B cell (primary cell): ENCODE data around the gene IL9. TPM values are rescaled to one million over a fixed set of nuclear protein-coding genes. Genes with fewer than 3 reads are reported as not detected.

ENCODE experiments used
- ATAC-seq: fragments of 200-7000 bp; cut with Tn5 transposase; one replicate; pipeline ENCODE4 v1.10.0; 2021; ENCODE audit warnings: low read depth, mild to moderate bottlenecking, moderate number of reproducible peaks, moderate library complexity
- CTCF ChIA-PET: fragments of 350-600 bp; sonication (Branson Sonifier 250); formaldehyde crosslinking; loops from one replicate; lab custom pipeline; 2021; ENCODE audit warnings: antibody characterized with exemption, inconsistent platforms; lab: Charles Lee
- POLR2A ChIA-PET: fragments of 350-600 bp; sonication (Branson Sonifier 250); formaldehyde crosslinking; loops from one replicate; lab custom pipeline; 2021; ENCODE audit warnings: antibody characterized with exemption; lab: Charles Lee
- DNase-seq: peaks from one replicate; pipeline ENCODE4 v3.0.0; 2013
- H2AFZ ChIP-seq: 2 replicates; pipeline ENCODE4 v1.6.1; 2012; ENCODE audit warnings: mild to moderate bottlenecking, low read depth, low read length; ENCODE audit not compliant: insufficient read depth, poor library complexity, severe bottlenecking
- H3K27ac ChIP-seq, 2 donors: 1 replicate in 1 of 2; 2 replicates in 1 of 2; pipeline ENCODE4 v1.5.1; 2012 to 2013; ENCODE audit warnings: low read length in 2 of 2, mild to moderate bottlenecking in 2 of 2, moderate library complexity in 1 of 2
- H3K27me3 ChIP-seq, 4 experiments: fragments of 200-600 bp in 1 of 4; sonication (generic) in 1 of 4; replicated peaks in 1 of 4; 1 replicate in 2 of 4; 2 replicates in 2 of 4; pipeline versions ENCODE4 v1.6.1 to v1.7.0; 2013 to 2016; ENCODE audit warnings: low read length in 3 of 4, mild to moderate bottlenecking in 2 of 4, mixed read lengths in 1 of 4, moderate library complexity in 1 of 4; ENCODE audit not compliant: insufficient read depth in 4 of 4, control insufficient read depth in 3 of 4; ENCODE audit errors: control extremely low read depth in 1 of 4
- H3K36me3 ChIP-seq, 2 experiments: replicated peaks in 1 of 2; 1 replicate in 1 of 2; 2 replicates in 1 of 2; pipeline versions ENCODE4 v1.6.1 to v1.7.1; 2013; ENCODE audit warnings: low read length in 1 of 2; ENCODE audit not compliant: insufficient read depth in 2 of 2, control insufficient read depth in 1 of 2; ENCODE audit errors: control extremely low read depth in 1 of 2, extremely low read depth in 1 of 2
- H3K4me1 ChIP-seq, 2 donors: fragments of 200-600 bp in 1 of 2; sonication (generic) in 1 of 2; 1 replicate in 1 of 2; 2 replicates in 1 of 2; pipeline versions ENCODE4 v1.5.1 to v1.6.1; 2013 to 2017; ENCODE audit warnings: low read length in 2 of 2; ENCODE audit not compliant: control insufficient read depth in 2 of 2, insufficient read depth in 2 of 2
- H3K4me2 ChIP-seq: replicated peaks from 2 replicates; pipeline ENCODE3; 2012; ENCODE audit warnings: mild to moderate bottlenecking, low read depth, low read length; ENCODE audit not compliant: poor library complexity, severe bottlenecking
- H3K4me3 ChIP-seq, 5 experiments: fragments of 200-600 bp in 1 of 5; sonication (generic) in 1 of 5; 1 replicate in 3 of 5; 2 replicates in 2 of 5; pipeline versions ENCODE4 v1.5.1 to v1.7.0; 2011 to 2016; ENCODE audit warnings: low read length in 4 of 5, mild to moderate bottlenecking in 4 of 5, low read depth in 2 of 5, control low read depth in 1 of 5, moderate library complexity in 1 of 5; ENCODE audit not compliant: insufficient read depth in 1 of 5; ENCODE audit errors: control extremely low read depth in 1 of 5, extremely low read depth in 1 of 5
- H3K79me2 ChIP-seq: fragments of 200-600 bp; sonication (generic); one replicate; pipeline ENCODE4 v1.6.0; 2016; ENCODE audit warnings: low read length; ENCODE audit not compliant: control insufficient read depth, insufficient read depth
- H3K9ac ChIP-seq: fragments of 200-600 bp; sonication (generic); 2 replicates; pipeline ENCODE4 v1.6.1; 2017; ENCODE audit warnings: mild to moderate bottlenecking, low read length, moderate library complexity
- H3K9me3 ChIP-seq, 3 donors: one replicate each; pipeline versions ENCODE4 v1.6.1 to v1.7.1; 2013; ENCODE audit warnings: low read length in 2 of 3; ENCODE audit not compliant: control insufficient read depth in 2 of 3, insufficient read depth in 1 of 3; ENCODE audit errors: control extremely low read depth in 1 of 3
- H4K20me1 ChIP-seq: 2 replicates; pipeline ENCODE4 v1.6.0; 2012; ENCODE audit warnings: mild to moderate bottlenecking, low read length; ENCODE audit not compliant: insufficient read depth, control insufficient read depth, poor library complexity, severe bottlenecking
- H3K27ac Mint-ChIP-seq: one replicate; pipeline ENCODE4 v1.8.0; 2021; ENCODE audit warnings: mixed read lengths
- H3K27me3 Mint-ChIP-seq: one replicate; pipeline ENCODE4 v1.8.0; 2021; ENCODE audit warnings: mixed read lengths
- H3K4me1 Mint-ChIP-seq: one replicate; pipeline ENCODE4 v1.8.0; 2021; ENCODE audit warnings: mixed read lengths
- H3K4me3 Mint-ChIP-seq: one replicate; pipeline ENCODE4 v1.8.0; 2021; ENCODE audit warnings: mixed read lengths
- H3K9me3 Mint-ChIP-seq: one replicate; pipeline ENCODE4 v1.8.0; 2022; ENCODE audit warnings: mixed read lengths; ENCODE audit not compliant: insufficient read depth
- EZH2 ChIP-seq: IDR thresholded peaks from 2 replicates; pipeline ENCODE4 v1.6.1; 2012; ENCODE audit warnings: borderline replicate concordance, low read depth, mild to moderate bottlenecking, moderate library complexity, low read length; ENCODE audit not compliant: insufficient read depth, poor library complexity, severe bottlenecking
- WGBS: methylation state at CpG from one replicate; pipeline ENCODE4 v1.1.5; 2013; ENCODE audit warnings: missing lambda C conversion rate; ENCODE audit not compliant: insufficient coverage; 5-methylcytosine and 5-hydroxymethylcytosine counted together
- intact Hi-C: fragments of 100-400 bp; cut with micrococcal nuclease; formaldehyde crosslinking; loops from one replicate; pipeline ENCODE4 v1.10.0; 2022
- polyA plus RNA-seq: library from polyadenylated mRNA; depleted of rRNA; stranded (reverse); fragments of >200 nt; gene quantifications from 2 replicates; pipeline ENCODE4 v1.2.3, GENCODE V29; 2012
- total RNA-seq, 2 donors: library from RNA; stranded (reverse); fragments of 120-200 nt in 1 of 2; gene quantifications; 1 replicate in 1 of 2; 2 replicates in 1 of 2; pipeline versions ENCODE4 v1.2.3 to v1.2.4, GENCODE V29; 2013 to 2022
- TF ChIP-seq, protein P1 (sequence below): fragments of 200-600 bp; IDR thresholded peaks from one replicate; pipeline ENCODE4 v1.8.0; 2022; ENCODE audit warnings: antibody characterized with exemption, mild to moderate bottlenecking

IL9 gene
- total and polyA plus RNA-seq, 2 donors (not counting 1 experiment from before 2014, with no cell fraction given), result not detected

DNA sequence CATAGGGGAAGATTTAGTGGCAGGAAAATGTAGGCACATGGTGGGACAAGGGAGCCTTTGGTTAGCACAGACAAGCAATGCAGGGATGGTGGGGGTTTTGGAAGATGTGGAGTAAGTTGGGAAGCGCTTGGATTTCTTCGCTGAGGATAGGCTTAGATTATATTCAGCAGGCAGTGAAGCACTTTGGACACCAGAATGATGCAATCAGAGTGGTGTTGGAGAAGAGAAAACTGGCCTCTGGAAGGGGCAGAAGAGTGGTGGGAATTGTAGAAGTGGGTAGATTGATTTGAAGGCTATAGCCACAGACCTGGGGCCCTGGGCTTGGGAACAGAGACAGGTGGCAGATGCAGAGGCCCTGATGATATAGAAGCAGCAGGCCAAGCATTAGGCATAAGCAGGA lies 32.9 kb downstream of the IL9 start:
- H3K9me3 Mint-ChIP-seq, result no peaks in the 10 kb centered on the region
- no peak for ATAC-seq
- Histone ChIP-seq H4K20me1 (no peaks in the 10 kb centered on the region), H3K79me2 (no peaks in the 10 kb centered on the region), H3K36me3 (no peaks in the 10 kb centered on the region), H3K27me3 (no peaks in the 10 kb centered on the region), H3K4me3 (no peak overlapping the region), H2AFZ (no peak overlapping the region), H3K4me1 (no peaks in the 10 kb centered on the region), H3K4me2 (no peak overlapping the region), H3K9ac (no peak overlapping the region), H3K9me3 (peaks cover 0 to 5% (median 0%) of the 10 kb centered on the region in 3 donors), H3K27ac (no peak overlapping the region)
- no peak for DNase-seq
- TF ChIP-seq EZH2, result no peak
- TF ChIP-seq, protein P1, sequence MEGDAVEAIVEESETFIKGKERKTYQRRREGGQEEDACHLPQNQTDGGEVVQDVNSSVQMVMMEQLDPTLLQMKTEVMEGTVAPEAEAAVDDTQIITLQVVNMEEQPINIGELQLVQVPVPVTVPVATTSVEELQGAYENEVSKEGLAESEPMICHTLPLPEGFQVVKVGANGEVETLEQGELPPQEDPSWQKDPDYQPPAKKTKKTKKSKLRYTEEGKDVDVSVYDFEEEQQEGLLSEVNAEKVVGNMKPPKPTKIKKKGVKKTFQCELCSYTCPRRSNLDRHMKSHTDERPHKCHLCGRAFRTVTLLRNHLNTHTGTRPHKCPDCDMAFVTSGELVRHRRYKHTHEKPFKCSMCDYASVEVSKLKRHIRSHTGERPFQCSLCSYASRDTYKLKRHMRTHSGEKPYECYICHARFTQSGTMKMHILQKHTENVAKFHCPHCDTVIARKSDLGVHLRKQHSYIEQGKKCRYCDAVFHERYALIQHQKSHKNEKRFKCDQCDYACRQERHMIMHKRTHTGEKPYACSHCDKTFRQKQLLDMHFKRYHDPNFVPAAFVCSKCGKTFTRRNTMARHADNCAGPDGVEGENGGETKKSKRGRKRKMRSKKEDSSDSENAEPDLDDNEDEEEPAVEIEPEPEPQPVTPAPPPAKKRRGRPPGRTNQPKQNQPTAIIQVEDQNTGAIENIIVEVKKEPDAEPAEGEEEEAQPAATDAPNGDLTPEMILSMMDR, result no peak
- intact Hi-C loops, result no loop called here
- POLR2A ChIA-PET, result no interaction called here
- H3K27ac Mint-ChIP-seq, result no peak overlapping the region
- H3K4me1 Mint-ChIP-seq, result no peaks in the 10 kb centered on the region
- 94% methylated on average over 2 of the region's 2 CpGs for WGBS
- H3K27me3 Mint-ChIP-seq, result peaks cover 3% of the 10 kb centered on the region
- CTCF ChIA-PET, result no interaction called here
- H3K4me3 Mint-ChIP-seq, result no peak overlapping the region

DNA sequence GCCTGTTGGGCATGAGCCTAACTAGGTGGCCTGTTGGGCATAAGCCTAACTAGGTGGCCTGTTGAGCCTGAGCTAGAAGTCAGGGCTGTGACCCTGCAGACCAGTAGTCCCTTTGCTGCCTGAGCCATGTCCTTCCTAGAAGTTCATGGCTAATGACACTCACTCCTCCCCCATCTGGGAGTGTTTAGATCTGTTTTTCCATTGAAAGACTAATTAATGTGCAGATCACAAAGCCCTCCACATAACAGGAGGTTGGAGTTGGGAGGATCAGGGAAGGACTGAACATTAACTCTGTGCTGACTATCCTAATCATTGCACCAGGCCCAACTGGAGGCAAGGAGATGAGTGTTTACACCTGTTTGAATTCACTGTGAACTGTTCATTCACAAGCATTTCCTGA lies 33.6 kb downstream of the IL9 start:
- H3K4me2 ChIP-seq, result no peak overlapping the region
- TF ChIP-seq EZH2, result no peak
- TF ChIP-seq, protein P1, result no peak
- POLR2A ChIA-PET, result no interaction called here
- no peaks in the 10 kb centered on the region for H3K4me1 ChIP-seq
- H3K27ac ChIP-seq, result no peak overlapping the region
- no peaks in the 10 kb centered on the region for H3K79me2 ChIP-seq
- H3K27me3 ChIP-seq, result no peaks in the 10 kb centered on the region
- H3K36me3 ChIP-seq, result no peaks in the 10 kb centered on the region
- no peaks in the 10 kb centered on the region for H4K20me1 ChIP-seq
- no peak for ATAC-seq
- peaks cover 3% of the 10 kb centered on the region for H3K27me3 Mint-ChIP-seq
- no peak overlapping the region for H3K4me3 Mint-ChIP-seq
- H3K9me3 ChIP-seq, result peaks cover 0 to 5% (median 0%) of the 10 kb centered on the region in 3 donors
- no peak overlapping the region for H2AFZ ChIP-seq
- no peak overlapping the region for H3K4me3 ChIP-seq
- no peaks in the 10 kb centered on the region for H3K9me3 Mint-ChIP-seq
- CTCF ChIA-PET, result no interaction called here
- H3K9ac ChIP-seq, result no peak overlapping the region
- intact Hi-C loops, result no loop called here
- no peaks in the 10 kb centered on the region for H3K4me1 Mint-ChIP-seq
- H3K27ac Mint-ChIP-seq, result no peak overlapping the region
- no peak for DNase-seq
